ENCODE data around the gene MAPK9. TPM values are rescaled to one million over a fixed set of nuclear protein-coding genes. Genes with fewer than 3 reads are reported as not detected.

MAPK9 gene
- total and polyA plus RNA-seq, 11 donors = 15.2 to 51.3 (median 41.2) TPM

DNA sequence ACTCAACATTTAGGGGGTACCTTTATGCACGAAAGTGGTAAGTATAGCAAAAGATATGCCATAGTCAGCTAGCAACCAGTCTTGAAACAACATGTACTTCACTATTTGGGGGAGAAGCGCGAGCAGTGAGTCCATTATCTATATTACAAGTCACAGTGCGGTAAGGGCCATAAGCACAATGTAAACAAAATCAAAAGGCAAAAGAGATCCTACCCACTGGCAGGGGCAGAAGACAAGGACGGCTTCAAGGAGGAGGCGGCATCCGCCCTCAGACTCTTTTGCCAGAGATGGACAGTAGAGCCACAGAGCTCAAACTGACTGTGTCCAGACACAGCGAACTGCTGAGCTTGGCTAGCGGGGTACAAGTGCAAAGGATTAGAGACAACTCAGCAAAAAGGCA, 9.6 kb downstream of the MAPK9 start:
- H3K4me3 ChIP-seq = no peak overlapping the region
- peaks cover 0 to 9% (median 6%) of the 10 kb centered on the region in 12 donors for H3K4me1 ChIP-seq
- 96 to 99% (median 98%) methylated on average over 9 of the region's 9 CpGs for WGBS, 4 donors
- H3K27ac ChIP-seq = no peak overlapping the region
- peaks cover 0 to 5% (median 0%) of the 10 kb centered on the region in 12 donors for H3K9me3 ChIP-seq
- H3K27me3 ChIP-seq = no peaks in the 10 kb centered on the region
- DNase-seq = no peak
- no peak for ATAC-seq
- peaks cover 0 to 48% (median 29%) of the 10 kb centered on the region in 9 donors for H3K36me3 ChIP-seq
- intact Hi-C loops (cut with DNase I) = no loop called here
- no peak for TF ChIP-seq CTCF (IDR thresholded peaks at IDR 0.05)
- no peak for TF ChIP-seq POLR2A (IDR thresholded peaks at IDR 0.05)

DNA sequence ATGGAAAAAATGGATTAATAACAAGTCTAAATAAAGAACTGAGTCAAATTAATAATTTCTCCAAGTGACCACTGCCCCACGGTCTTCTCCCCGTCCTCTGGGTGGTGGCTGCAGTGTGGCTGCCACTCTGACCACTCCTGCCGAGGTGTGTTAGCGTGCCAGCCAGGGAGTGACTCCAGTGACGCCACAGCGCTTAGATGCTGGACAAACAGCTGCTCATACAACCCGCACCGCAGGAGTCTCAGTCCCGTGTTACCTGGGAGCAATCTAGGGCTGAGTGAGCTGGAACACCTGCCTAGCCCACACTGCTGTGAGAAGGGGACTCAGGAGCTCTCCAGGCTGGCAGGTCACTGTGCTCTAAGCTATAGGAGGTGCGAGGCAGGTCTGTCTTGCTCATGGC, 10.2 kb downstream of the MAPK9 start:
- ATAC-seq (no peak), DNase-seq (no peak)
- peaks cover 0 to 54% (median 33%) of the 10 kb centered on the region in 9 donors for H3K36me3 ChIP-seq
- peaks cover 0 to 10% (median 0%) of the 10 kb centered on the region in 12 donors for H3K9me3 ChIP-seq
- peaks cover 0 to 8% (median 6%) of the 10 kb centered on the region in 12 donors for H3K4me1 ChIP-seq
- no peaks in the 10 kb centered on the region for H3K27me3 ChIP-seq
- no peak overlapping the region for H3K4me3 ChIP-seq
- intact Hi-C loops (cut with DNase I) = no loop called here
- no peak overlapping the region for H3K27ac ChIP-seq
- WGBS, 4 donors = 93 to 97% (median 95%) methylated on average over 10 of the region's 10 CpGs
- TF ChIP-seq POLR2A (IDR thresholded peaks at IDR 0.05) (no peak), CTCF (IDR thresholded peaks at IDR 0.05) (no peak)

DNA sequence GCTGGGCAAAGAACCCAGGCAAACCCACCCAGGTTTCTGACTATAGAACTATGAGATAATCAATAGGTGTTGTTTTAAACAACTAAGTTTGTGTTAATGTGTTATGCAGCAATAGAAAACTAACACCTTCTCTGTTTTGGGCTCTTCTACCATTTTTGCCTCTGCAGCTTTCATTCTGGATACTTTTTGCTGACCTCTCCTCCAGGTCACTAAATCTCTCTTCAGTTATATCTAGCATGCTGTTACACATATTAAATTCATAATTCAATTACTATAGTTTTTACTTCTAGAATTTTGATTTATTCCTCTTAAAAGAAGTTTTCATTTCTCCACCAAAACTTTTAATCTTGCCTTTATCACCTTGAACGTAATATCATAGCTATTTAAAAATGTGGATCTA, 17.2 kb downstream of the MAPK9 start:
- Histone ChIP-seq H3K27me3 (no peaks in the 10 kb centered on the region), H3K4me3 (no peak overlapping the region), H3K27ac (no peak overlapping the region), H3K36me3 (peaks cover 0 to 85% (median 42%) of the 10 kb centered on the region in 9 donors), H3K9me3 (peaks cover 0 to 78% (median 20%) of the 10 kb centered on the region in 12 donors), H3K4me1 (no peaks in the 10 kb centered on the region)
- 97 to 98% (median 98%) methylated on average over 1 of the region's 1 CpG for WGBS, 4 donors
- intact Hi-C loops (cut with DNase I) = no loop called here
- DNase-seq (no peak), ATAC-seq (no peak)
- TF ChIP-seq CTCF (IDR thresholded peaks at IDR 0.05) (no peak), POLR2A (IDR thresholded peaks at IDR 0.05) (no peak)

GRCh38 chr5:180271221-180271620, 20.7 kb downstream of the MAPK9 start:
- DNase-seq (no peak), ATAC-seq (no peak)
- intact Hi-C loops (cut with DNase I) = no loop called here
- H3K27ac ChIP-seq = no peak overlapping the region
- H3K4me1 ChIP-seq = no peaks in the 10 kb centered on the region
- peaks cover 0 to 100% (median 51%) of the 10 kb centered on the region in 12 donors for H3K9me3 ChIP-seq
- 82 to 93% (median 89%) methylated on average over 7 of the region's 7 CpGs for WGBS, 4 donors
- H3K4me3 ChIP-seq = no peak overlapping the region
- peaks cover 0 to 85% (median 41%) of the 10 kb centered on the region in 9 donors for H3K36me3 ChIP-seq
- no peak for TF ChIP-seq POLR2A (IDR thresholded peaks at IDR 0.05)
- no peak for TF ChIP-seq CTCF (IDR thresholded peaks at IDR 0.05)
- no peaks in the 10 kb centered on the region for H3K27me3 ChIP-seq

Data from heart left ventricle (tissue), 16 donors.